Heart left ventricle (tissue), 16 donors: ENCODE results near the gene NRCAM. TPM values are rescaled to one million over a fixed set of nuclear protein-coding genes. Genes with fewer than 3 reads are reported as not detected.

ENCODE experiments used
- ATAC-seq, 4 donors: fragments of 200-7000 bp; cut with Tn5 transposase; one replicate each; pipeline ENCODE4 v1.9.1; 2020 to 2022; ENCODE audit warnings: moderate library complexity in 4 of 4, mild to moderate bottlenecking in 3 of 4, moderate number of reproducible peaks in 1 of 4
- DNase-seq, 5 donors: peaks; one replicate each; pipeline ENCODE4 v3.0.0-alpha.2; 2020
- H3K27ac ChIP-seq, 12 donors: fragments of 200-600 bp; sonication (generic) in 4 of 12; one replicate each; pipeline versions ENCODE4 v1.5.0 to v1.8.0; 2016 to 2022; ENCODE audit warnings: mild to moderate bottlenecking in 2 of 12
- H3K27me3 ChIP-seq, 9 donors: fragments of 200-600 bp; sonication (generic) in 2 of 9; one replicate each; pipeline versions ENCODE4 v1.5.1 to v1.8.0; 2016 to 2022; ENCODE audit warnings: mild to moderate bottlenecking in 3 of 9
- H3K36me3 ChIP-seq, 9 donors: fragments of 200-600 bp; sonication (generic) in 2 of 9; one replicate each; pipeline versions ENCODE4 v1.5.0 to v1.8.0; 2018 to 2022; ENCODE audit warnings: mild to moderate bottlenecking in 2 of 9
- H3K4me1 ChIP-seq, 12 donors: fragments of 200-600 bp; sonication (generic) in 4 of 12; one replicate each; pipeline versions ENCODE4 v1.5.0 to v1.8.0; 2016 to 2022; ENCODE audit warnings: mild to moderate bottlenecking in 3 of 12
- H3K4me3 ChIP-seq, 12 donors: fragments of 200-600 bp; sonication (generic) in 4 of 12; one replicate each; pipeline versions ENCODE4 v1.5.0 to v1.8.0; 2017 to 2022; ENCODE audit warnings: mild to moderate bottlenecking in 9 of 12, moderate library complexity in 4 of 12
- H3K9me3 ChIP-seq, 12 donors: fragments of 200-600 bp; sonication (generic) in 4 of 12; one replicate each; pipeline versions ENCODE4 v1.5.0 to v1.8.0; 2016 to 2022; ENCODE audit warnings: mild to moderate bottlenecking in 1 of 12
- CTCF ChIP-seq, 12 donors: fragments of 200-600 bp; sonication (generic) in 4 of 12; IDR thresholded peaks; one replicate each; pipeline versions ENCODE4 v1.5.0 to v1.8.0; 2018 to 2022; ENCODE audit warnings: antibody characterized with exemption in 12 of 12, mild to moderate bottlenecking in 5 of 12
- POLR2A ChIP-seq, 2 donors: fragments of 450-650 bp; IDR thresholded peaks; one replicate each; pipeline ENCODE4 v1.6.1; 2017; ENCODE audit warnings: antibody characterized with exemption in 2 of 2, mild to moderate bottlenecking in 2 of 2, moderate library complexity in 2 of 2
- WGBS, 4 donors: extraction: QIAGEN DNeasy Blood & Tissue Kit in 2 of 4; methylation state at CpG; one replicate each; pipeline versions ENCODE4 v1.1.5 to v1.1.7; 2013 to 2018; 5-methylcytosine and 5-hydroxymethylcytosine counted together
- intact Hi-C, 10 donors: fragments of 100-400 bp; cut with DNase I; formaldehyde crosslinking; loops; one replicate each; pipeline versions ENCODE4 v1.11.1 to v1.14.2; 2022
- polyA plus RNA-seq, 2 donors: library from polyadenylated mRNA; stranded (reverse); fragments of 200-250 nt; gene quantifications; one replicate each; pipeline ENCODE4 v1.2.3, GENCODE V29; 2013
- total RNA-seq, 9 donors: library from RNA; depleted of rRNA in 2 of 9; stranded (reverse); fragments of >200 nt in 2 of 9; fragmentation: NEBNext Ultra II Directional in 3 of 9; extraction: Animal tissue kit (Norgen Biotek cat#: 25700) in 3 of 9; gene quantifications; one replicate each; pipeline versions ENCODE4 v1.1.0 to v1.2.4, GENCODE V29; 2016 to 2023
- donor health status: ischemic (EF 13 %, LVEDD 7.1; RV severe dilation, severe dysfunction).
- donor health status: healthy with polysubstance abuse.
- donor health status: DM: no; HTN: yes; CAD: no.
- donor health status: DM: no; HTN: no; CAD: no.
- donor health status: ischemic (EF 25% LVEDD 6.9; RV normal size, moderate dysfunction).
- donor health status: ischemic (EF 25% LVEDD 5.7; RV mildly dilated, moderate dysfunction).
- donor health status: healthy.
- donor health status: DM: yes; HTN: yes; CAD: no.
- donor health status: ischemic (EF 35%, LVEDD 5.7; RV mildly dilated, moderate dysfunction).
- donor health status: nonischemic (EF 11% LVEDD 7.7; RV severe dilation, severe dysfunction).
- donor health status: DM: yes; HTN: yes; CAD: no.
- donor health status: PGD.
- donor health status: ischemic (EF 29% LVEDD 5.4; RV normal size, mild dysfunction).
- donor health status: nonischemic (EF 23%, LVEDD 6.1; RV moderate dilation, normal function).

Gene NRCAM
- total and polyA plus RNA-seq, 11 donors: 0.07 to 2.5 (median 0.36) TPM

GRCh38 chr7:108409146-108409545, 47.1 kb downstream of the NRCAM start:
- no peak for TF ChIP-seq CTCF (IDR thresholded peaks at IDR 0.05)
- TF ChIP-seq POLR2A (IDR thresholded peaks at IDR 0.05): no peak
- 86 to 93% (median 89%) methylated on average over 6 of the region's 6 CpGs for WGBS, 4 donors
- H3K4me1 ChIP-seq: no peaks in the 10 kb centered on the region
- DNase-seq (no peak), ATAC-seq (no peak)
- no peaks in the 10 kb centered on the region for H3K36me3 ChIP-seq
- H3K9me3 ChIP-seq: peaks cover 0 to 3% (median 0%) of the 10 kb centered on the region in 12 donors
- no peak overlapping the region for H3K4me3 ChIP-seq
- intact Hi-C loops: no loop called here
- no peak overlapping the region for H3K27ac ChIP-seq
- H3K27me3 ChIP-seq: no peaks in the 10 kb centered on the region

- no peak for ATAC-seq
Measured at GRCh38 chr7:108408296-108408991, 47.8 kb downstream of the NRCAM start.

GRCh38 chr7:108407676-108408075, 48.6 kb downstream of the NRCAM start:
- Histone ChIP-seq H3K27me3 (no peaks in the 10 kb centered on the region), H3K4me1 (no peaks in the 10 kb centered on the region), H3K36me3 (no peaks in the 10 kb centered on the region), H3K27ac (no peak overlapping the region), H3K4me3 (no peak overlapping the region), H3K9me3 (no peaks in the 10 kb centered on the region)
- ATAC-seq (no peak), DNase-seq (no peak)
- intact Hi-C loops: no loop called here
- 86 to 96% (median 89%) methylated on average over 2 of the region's 2 CpGs for WGBS, 4 donors
- TF ChIP-seq CTCF (IDR thresholded peaks at IDR 0.05): no peak
- no peak for TF ChIP-seq POLR2A (IDR thresholded peaks at IDR 0.05)

More at GRCh38 chr7:108408296-108408991, 47.8 kb downstream of the NRCAM start:
- Histone ChIP-seq H3K4me1 (no peaks in the 10 kb centered on the region), H3K27ac (no peak overlapping the region), H3K9me3 (peaks cover 0 to 3% (median 0%) of the 10 kb centered on the region in 12 donors), H3K36me3 (no peaks in the 10 kb centered on the region), H3K27me3 (no peaks in the 10 kb centered on the region), H3K4me3 (no peak overlapping the region)
- WGBS, 4 donors: 69 to 80% (median 77%) methylated on average over 7 of the region's 7 CpGs
- TF ChIP-seq POLR2A (IDR thresholded peaks at IDR 0.05) (no peak), CTCF (IDR thresholded peaks at IDR 0.05) (no peak)
- intact Hi-C loops: no loop called here
- DNase-seq: no peak

GRCh38 chr7:108406222-108406890, 49.9 kb downstream of the NRCAM start:
- no peak overlapping the region for H3K27ac ChIP-seq
- no peaks in the 10 kb centered on the region for H3K36me3 ChIP-seq
- WGBS, 4 donors: 89 to 97% (median 93%) methylated on average over 1 of the region's 1 CpG
- no peaks in the 10 kb centered on the region for H3K4me1 ChIP-seq
- H3K27me3 ChIP-seq: no peaks in the 10 kb centered on the region
- DNase-seq: no peak
- intact Hi-C loops: no loop called here
- no peak for TF ChIP-seq POLR2A (IDR thresholded peaks at IDR 0.05)
- TF ChIP-seq CTCF (IDR thresholded peaks at IDR 0.05): no peak
- no peak overlapping the region for H3K4me3 ChIP-seq
- no peak for ATAC-seq
- no peaks in the 10 kb centered on the region for H3K9me3 ChIP-seq
